ENCODE measurements around the gene CLK1.
"Not testable (repeated sequence)": the region's sequence is repeated elsewhere in the genome, so short reads cannot be mapped to it uniquely, and the experiment has no call there.

The CLK1 gene

DNA sequence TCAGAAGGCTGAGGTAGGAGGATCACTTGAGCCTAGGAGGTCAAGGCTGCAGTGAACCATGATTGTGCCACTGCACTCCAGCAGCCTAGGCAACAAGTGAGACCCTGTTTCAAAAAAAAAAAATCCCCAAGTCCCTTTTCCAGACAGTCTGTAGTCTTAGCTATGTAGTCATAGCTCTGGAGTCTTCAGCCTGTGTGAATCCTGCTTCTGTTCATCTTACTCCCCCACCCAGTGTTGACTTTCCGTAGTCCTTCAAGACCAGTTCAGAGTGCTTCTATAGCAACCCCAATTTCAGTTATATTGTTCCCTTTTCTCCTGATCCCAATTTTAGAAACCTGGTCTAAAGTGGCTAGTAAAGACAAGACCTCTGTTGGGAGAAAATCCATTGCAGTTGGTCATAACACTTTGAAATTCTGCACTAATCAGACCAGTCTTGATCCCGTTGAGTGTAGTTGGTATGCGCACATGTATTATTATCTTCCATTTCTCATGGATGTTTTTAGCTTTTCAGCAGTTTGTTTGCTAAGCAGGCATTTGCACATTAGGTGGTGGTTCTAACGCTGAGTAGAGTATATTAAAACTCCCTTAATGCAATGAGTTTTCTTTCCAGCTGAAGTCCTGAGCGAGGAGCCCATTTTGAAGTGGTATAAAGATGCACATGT, 43.8 kb downstream of the CLK1 start:
- no peak overlapping the region for H3K4me3 ChIP-seq (ENCODE audit: low read depth, low read length)
- H3K9ac ChIP-seq (ENCODE audit: low read depth, low read length): no peak overlapping the region
- peaks cover 34% of the 10 kb centered on the region for H3K36me3 ChIP-seq (ENCODE audit: control insufficient read depth, insufficient read depth, low read length)
- no peaks in the 10 kb centered on the region for H3K4me1 ChIP-seq (ENCODE audit: control insufficient read depth, insufficient read depth, low read length)
- H3K27me3 ChIP-seq (ENCODE audit: control insufficient read depth, insufficient read depth, low read length): no peaks in the 10 kb centered on the region
- H3K9me3 ChIP-seq (ENCODE audit: control insufficient read depth, insufficient read depth, low read length): no peaks in the 10 kb centered on the region

DNA sequence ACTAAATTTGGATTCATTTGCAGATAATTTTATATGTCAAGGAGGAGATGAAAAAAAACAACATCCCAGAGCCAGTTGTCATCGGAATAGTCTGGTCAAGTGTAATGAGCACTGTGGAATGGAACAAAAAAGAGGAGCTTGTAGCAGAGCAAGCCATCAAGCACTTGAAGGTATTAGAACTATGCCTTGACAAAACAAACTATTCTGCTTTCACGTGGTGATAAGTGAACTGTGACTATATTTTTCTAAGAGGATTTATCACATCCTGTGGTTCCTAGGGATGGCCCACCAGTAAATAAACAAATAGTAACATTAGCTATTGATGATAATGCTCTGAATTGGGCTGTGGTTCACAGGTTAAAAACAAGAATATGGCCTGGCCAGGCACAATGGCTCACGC, 45.7 kb downstream of the CLK1 start:
- H3K36me3 ChIP-seq (ENCODE audit: control insufficient read depth, insufficient read depth, low read length): peaks cover 40% of the 10 kb centered on the region
- H3K4me3 ChIP-seq (ENCODE audit: low read depth, low read length); H3K4me1 ChIP-seq (ENCODE audit: control insufficient read depth, insufficient read depth, low read length); H3K27me3 ChIP-seq (ENCODE audit: control insufficient read depth, insufficient read depth, low read length); H3K9me3 ChIP-seq (ENCODE audit: control insufficient read depth, insufficient read depth, low read length); H3K9ac ChIP-seq (ENCODE audit: low read depth, low read length): not testable (repeated sequence)

DNA sequence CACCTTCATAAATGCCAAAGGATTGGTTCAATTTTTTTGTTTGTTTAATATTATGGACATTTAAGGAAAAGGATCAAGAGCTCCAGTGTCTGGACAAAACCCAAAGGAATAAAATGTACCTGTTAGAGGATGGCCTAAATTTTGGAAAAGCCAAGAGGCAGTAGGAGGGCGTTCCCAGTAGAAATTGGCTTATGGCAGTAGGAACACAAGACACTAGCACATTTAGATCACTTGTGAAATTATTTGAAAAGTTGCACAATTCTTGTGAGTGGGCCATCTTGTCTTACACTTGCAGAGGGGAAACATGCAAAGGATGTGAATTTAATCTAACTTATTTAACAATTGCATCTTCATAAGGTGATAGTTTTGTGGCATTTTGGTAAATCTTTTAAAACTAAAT, 49.5 kb downstream of the CLK1 start:
- Histone ChIP-seq H3K4me1 (ENCODE audit: control insufficient read depth, insufficient read depth, low read length) (peaks cover 5% of the 10 kb centered on the region), H3K27me3 (ENCODE audit: control insufficient read depth, insufficient read depth, low read length) (no peaks in the 10 kb centered on the region), H3K4me3 (ENCODE audit: low read depth, low read length) (no peak overlapping the region), H3K9ac (ENCODE audit: low read depth, low read length) (no peak overlapping the region), H3K36me3 (ENCODE audit: control insufficient read depth, insufficient read depth, low read length) (peaks cover 27% of the 10 kb centered on the region), H3K9me3 (ENCODE audit: control insufficient read depth, insufficient read depth, low read length) (no peaks in the 10 kb centered on the region)

DNA sequence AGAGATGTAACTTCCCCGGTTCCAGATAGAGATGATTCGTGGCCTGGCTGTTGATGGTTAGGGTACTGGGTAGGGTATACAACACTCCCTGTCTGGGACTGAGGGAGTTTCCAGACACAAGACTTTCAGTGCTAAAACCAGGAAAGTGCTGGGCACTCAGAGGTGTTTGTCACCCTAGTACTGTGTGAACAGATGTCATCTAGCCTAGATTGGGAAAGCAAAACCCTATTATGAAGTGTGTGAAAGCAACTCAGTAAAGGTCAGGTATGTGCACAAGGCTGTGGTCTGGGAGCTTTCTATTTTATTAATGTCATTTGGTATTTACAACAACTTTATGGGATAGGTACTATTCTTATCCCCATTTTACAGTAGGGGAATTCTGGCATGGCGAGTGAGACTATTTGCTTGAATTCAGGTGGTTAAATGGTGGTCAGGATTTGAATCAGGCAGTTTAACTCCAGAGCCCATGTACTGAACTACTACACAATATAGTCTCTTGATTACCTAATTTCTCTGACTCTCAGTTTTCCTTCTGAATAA, 50.1 kb downstream of the CLK1 start:
- peaks cover 23% of the 10 kb centered on the region for H3K36me3 ChIP-seq (ENCODE audit: control insufficient read depth, insufficient read depth, low read length)
- H3K27me3 ChIP-seq (ENCODE audit: control insufficient read depth, insufficient read depth, low read length): no peaks in the 10 kb centered on the region
- no peak overlapping the region for H3K4me3 ChIP-seq (ENCODE audit: low read depth, low read length)
- no peak overlapping the region for H3K9ac ChIP-seq (ENCODE audit: low read depth, low read length)
- H3K9me3 ChIP-seq (ENCODE audit: control insufficient read depth, insufficient read depth, low read length): no peaks in the 10 kb centered on the region
- peaks cover 5% of the 10 kb centered on the region for H3K4me1 ChIP-seq (ENCODE audit: control insufficient read depth, insufficient read depth, low read length)

DNA sequence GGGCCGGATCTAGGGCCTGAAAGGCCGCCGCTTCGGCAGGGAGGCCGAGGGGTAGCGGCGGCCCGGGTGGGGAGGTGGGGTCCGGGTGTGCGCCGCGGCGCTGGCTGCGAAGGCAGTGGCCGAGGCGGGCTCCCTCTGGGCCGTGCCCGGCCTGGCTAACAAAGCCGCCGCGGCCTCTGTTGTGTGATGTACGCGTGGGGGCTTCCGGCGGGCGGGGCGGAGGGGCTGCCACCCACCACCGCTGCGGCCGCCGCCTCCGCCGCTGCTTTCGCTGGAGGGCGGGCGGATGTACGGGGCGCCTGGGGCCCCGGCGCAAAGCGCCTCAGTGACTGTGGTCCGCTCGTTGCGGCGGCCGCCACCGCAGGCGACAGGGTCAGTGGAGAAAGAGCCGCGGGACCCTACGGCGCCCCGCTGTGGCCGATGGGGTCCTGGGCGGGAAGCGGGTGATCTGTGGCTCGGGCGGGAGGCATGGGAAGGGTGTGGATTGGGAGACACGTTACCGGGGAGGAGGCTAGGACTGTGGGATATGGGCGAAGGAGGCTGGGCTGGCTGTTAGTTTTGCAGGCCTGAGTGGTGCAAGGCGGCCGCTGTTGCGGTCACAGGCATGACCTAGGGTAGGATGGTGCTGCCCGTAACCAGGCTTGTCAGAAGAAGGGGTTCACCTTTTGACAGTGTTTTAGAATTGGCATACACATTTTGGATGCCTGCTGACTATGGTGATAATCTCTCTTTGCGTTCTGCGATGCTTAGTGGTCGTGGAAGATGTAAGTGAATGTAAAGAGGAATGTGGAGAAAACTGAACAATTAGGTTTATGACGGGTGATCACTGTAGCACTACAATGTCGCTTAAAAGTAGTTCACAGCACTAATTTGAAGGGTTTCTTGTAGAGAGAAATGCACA, 52.1 kb downstream of the CLK1 start:
- Histone ChIP-seq H3K36me3 (ENCODE audit: control insufficient read depth, insufficient read depth, low read length) (peaks cover 10% of the 10 kb centered on the region), H3K9me3 (ENCODE audit: control insufficient read depth, insufficient read depth, low read length) (no peaks in the 10 kb centered on the region)

DNA sequence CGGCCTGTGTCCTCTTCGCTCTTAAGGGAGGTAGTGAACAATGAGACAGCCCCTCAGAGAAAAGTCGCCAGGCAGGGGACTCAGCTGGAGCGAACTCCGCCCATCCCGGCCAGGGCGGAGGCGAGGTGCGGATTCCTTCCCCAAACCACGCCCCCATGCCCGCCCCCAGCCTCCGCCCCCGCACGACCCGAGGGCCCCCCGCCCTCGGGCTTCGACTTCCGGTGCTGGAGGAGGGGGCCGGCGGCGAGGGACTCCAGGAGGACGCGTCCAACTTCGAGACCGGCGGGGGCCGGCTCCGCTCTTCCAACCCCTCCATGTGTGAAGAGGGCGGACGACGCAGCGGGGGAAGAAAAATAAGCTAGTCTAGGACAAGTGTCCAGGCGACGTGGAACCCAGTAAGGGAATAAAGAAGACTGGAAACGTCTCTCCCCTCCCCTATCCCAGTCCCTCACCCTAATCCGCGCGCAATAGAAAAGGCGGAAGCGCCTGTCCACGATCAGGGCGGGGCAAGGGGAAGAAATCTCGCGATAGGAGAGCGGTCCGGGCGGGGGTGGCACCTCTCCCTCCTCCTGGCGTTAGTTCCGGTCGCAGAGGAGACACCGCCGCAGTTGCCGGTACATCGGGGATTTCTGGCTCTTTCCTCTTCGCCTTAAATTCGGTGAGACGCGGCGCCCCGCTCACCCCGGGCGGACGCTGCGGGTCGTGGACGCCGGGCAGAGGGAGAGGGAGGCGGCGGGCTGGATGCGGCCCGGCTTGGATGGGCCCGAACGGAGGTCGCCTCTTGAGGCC, 52.9 kb downstream of the CLK1 start, which contains the start of gene BZW1:
BZW1 (plus strand) TSS at position 578 of the 789 bp plus-strand sequence. CDS start 1,308 bp downstream, outside the sequence.
- Histone ChIP-seq H3K4me3 (ENCODE audit: low read depth, low read length) (peak within 1 kb of the TSS; percentile 95), H3K27me3 (ENCODE audit: control insufficient read depth, insufficient read depth, low read length) (no peaks in the 10 kb centered on the region), H3K4me1 (ENCODE audit: control insufficient read depth, insufficient read depth, low read length) (peaks cover 5% of the 10 kb centered on the region), H3K36me3 (ENCODE audit: control insufficient read depth, insufficient read depth, low read length) (peaks cover 6% of the 10 kb centered on the region), H3K9ac (ENCODE audit: low read depth, low read length) (peak within 1 kb of the TSS; percentile 99), H3K9me3 (ENCODE audit: control insufficient read depth, insufficient read depth, low read length) (no peaks in the 10 kb centered on the region)

More for the DNA sequence above, 52.1 kb downstream of the CLK1 start:
- H3K9ac ChIP-seq (ENCODE audit: low read depth, low read length): peak overlapping the region; percentile 99
- peaks cover 5% of the 10 kb centered on the region for H3K4me1 ChIP-seq (ENCODE audit: control insufficient read depth, insufficient read depth, low read length)
- peak overlapping the region; percentile 95 for H3K4me3 ChIP-seq (ENCODE audit: low read depth, low read length)
- H3K27me3 ChIP-seq (ENCODE audit: control insufficient read depth, insufficient read depth, low read length): no peaks in the 10 kb centered on the region

DNA sequence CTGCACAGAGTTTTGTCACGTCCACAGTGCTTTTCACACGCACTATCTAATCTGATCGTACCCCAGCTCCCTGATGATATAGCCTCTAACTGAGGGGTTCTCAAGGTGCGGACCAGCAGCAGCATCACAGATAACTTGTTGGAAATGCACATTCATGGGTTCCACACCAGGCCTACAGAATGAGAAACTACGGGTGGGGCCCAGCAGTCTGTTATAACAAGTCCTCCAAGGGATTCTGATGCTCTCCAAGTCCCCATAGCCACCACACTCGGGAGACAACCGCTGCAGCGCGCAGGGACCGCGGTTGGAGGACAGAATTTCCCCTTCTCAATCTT, 53.5 kb downstream of the CLK1 start:
- H3K36me3 ChIP-seq (ENCODE audit: control insufficient read depth, insufficient read depth, low read length): peaks cover 6% of the 10 kb centered on the region
- no peaks in the 10 kb centered on the region for H3K27me3 ChIP-seq (ENCODE audit: control insufficient read depth, insufficient read depth, low read length)
- no peaks in the 10 kb centered on the region for H3K9me3 ChIP-seq (ENCODE audit: control insufficient read depth, insufficient read depth, low read length)
- peaks cover 5% of the 10 kb centered on the region for H3K4me1 ChIP-seq (ENCODE audit: control insufficient read depth, insufficient read depth, low read length)
- peak overlapping the region; percentile 5 for H3K9ac ChIP-seq (ENCODE audit: low read depth, low read length)
- H3K4me3 ChIP-seq (ENCODE audit: low read depth, low read length): peak overlapping the region; percentile 51

DNA sequence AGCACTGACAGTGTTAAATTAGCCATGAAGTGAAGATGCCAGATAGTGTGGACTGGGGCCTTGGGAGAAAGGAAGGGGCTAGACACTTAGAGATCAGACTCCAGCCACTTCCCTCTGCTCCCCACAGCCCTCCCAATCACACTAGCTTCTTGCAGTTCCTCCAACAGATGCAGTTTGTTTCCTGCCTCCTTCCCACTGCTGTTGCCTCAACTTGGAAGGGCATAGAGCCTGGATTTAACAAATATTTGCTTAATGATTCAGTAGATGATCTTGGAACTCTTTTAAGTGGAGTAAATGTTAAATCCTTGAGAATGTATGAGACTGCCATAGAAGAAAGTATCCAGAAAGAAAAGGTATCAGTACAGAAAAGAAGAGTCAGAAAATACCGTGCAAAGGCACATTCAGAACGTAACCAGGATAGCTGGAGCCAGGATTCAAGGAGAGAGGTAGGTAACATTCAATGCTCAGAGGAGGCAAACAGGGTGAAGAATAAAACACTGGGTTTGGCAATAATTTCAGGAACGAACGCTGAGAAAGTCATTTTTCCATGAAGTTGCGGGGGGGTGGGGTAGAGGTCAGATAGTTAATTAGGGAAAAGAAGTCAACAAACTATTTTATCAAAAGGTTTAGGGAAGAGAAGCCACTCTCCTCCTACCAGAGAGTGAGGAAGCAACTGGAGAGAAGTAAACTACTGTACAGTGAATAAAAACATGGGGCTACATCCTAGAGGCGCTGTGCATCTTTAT, 54.0 kb downstream of the CLK1 start:
- H3K36me3 ChIP-seq (ENCODE audit: control insufficient read depth, insufficient read depth, low read length): peaks cover 6% of the 10 kb centered on the region
- peak overlapping the region; percentile 51 for H3K4me3 ChIP-seq (ENCODE audit: low read depth, low read length)
- H3K9me3 ChIP-seq (ENCODE audit: control insufficient read depth, insufficient read depth, low read length): no peaks in the 10 kb centered on the region
- H3K9ac ChIP-seq (ENCODE audit: low read depth, low read length): peak overlapping the region; percentile 5
- H3K27me3 ChIP-seq (ENCODE audit: control insufficient read depth, insufficient read depth, low read length): no peaks in the 10 kb centered on the region
- H3K4me1 ChIP-seq (ENCODE audit: control insufficient read depth, insufficient read depth, low read length): peaks cover 5% of the 10 kb centered on the region

DNA sequence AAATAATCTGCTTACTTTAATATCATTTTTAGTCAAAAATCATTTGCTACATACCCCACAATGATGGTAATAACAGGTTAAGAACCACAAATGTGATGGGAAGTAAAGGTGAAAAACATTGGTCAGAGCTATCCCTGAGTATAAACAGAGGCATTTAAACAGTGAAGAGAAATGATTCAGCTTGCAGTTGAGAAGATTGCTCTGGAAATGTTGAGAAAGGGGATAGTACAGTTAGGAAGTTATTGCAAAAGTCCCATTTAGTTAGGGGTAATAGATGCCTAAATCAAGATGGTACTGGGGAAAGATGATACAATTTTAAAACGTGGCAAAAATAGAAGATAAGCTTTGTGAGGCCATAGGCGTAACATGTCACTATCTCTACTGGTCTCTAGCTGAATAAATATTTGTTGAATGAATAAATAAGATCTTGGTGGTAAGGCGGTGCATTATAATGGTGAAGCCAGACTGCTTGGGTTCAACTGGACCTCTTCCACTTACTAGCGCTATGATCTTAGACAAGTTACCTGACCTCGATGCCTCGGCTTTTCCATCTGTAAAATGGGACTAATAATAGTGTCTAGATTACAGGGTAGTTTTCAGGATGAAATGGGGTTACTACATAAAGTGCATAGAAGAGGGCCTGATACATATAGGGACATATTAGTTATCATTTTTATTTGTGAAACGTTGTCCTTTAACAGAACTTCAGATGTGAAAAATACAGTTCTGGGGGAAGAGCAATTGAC, 54.8 kb downstream of the CLK1 start:
- H3K9ac ChIP-seq (ENCODE audit: low read depth, low read length): no peak overlapping the region
- H3K4me1 ChIP-seq (ENCODE audit: control insufficient read depth, insufficient read depth, low read length): peaks cover 5% of the 10 kb centered on the region
- H3K27me3 ChIP-seq (ENCODE audit: control insufficient read depth, insufficient read depth, low read length): no peaks in the 10 kb centered on the region
- no peak overlapping the region for H3K4me3 ChIP-seq (ENCODE audit: low read depth, low read length)
- H3K9me3 ChIP-seq (ENCODE audit: control insufficient read depth, insufficient read depth, low read length): no peaks in the 10 kb centered on the region
- H3K36me3 ChIP-seq (ENCODE audit: control insufficient read depth, insufficient read depth, low read length): peaks cover 4% of the 10 kb centered on the region
